ENCODE measurements around the gene IER3.
A peak's percentile ranks its signal among the peaks of the same experiment; 100 is the strongest.
"Not testable (repeated sequence)": the region's sequence is repeated elsewhere in the genome, so short reads cannot be mapped to it uniquely, and the experiment has no call there.

The IER3 gene

DNA sequence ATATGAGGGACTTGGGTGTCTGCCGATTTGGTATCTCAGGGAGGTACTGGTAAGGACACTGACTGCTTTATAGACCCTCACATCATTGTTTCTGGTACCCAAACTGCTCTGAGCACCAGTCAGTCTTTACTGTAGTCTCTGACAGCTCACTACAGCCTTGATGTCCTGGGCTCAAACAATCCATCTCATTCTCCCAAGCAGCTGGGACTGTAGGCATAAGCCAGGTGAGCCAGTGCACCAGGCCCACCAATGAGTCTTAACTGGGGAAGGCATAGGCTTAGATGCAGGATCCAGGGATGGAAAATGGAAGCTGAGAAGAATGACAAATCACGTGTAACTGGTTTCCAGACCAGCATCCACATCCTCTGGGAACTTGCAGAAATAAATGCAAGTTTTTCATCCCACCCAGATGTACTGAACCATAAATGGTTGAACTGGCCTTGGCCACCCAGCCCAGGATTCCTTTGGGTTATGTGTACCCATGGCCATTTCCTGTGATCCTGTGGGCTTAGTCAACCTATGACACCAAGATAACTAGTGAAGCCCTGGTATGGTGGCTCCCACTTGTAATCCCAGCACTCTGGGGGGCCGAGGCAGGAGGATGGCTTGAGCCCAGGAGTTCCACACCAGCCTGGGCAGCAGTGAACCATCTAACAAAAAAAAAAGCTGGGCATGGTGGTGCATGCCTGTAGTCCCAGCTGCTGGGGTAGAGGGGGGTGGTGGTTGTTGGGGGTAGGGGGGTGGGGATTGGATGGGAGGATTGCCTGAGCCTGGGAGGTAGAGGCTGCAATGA lies 18.4 kb downstream of the IER3 start:
- DNase-seq (ENCODE audit: extremely low read depth in 1 of 2, low read depth in 1 of 2), result no peak

DNA sequence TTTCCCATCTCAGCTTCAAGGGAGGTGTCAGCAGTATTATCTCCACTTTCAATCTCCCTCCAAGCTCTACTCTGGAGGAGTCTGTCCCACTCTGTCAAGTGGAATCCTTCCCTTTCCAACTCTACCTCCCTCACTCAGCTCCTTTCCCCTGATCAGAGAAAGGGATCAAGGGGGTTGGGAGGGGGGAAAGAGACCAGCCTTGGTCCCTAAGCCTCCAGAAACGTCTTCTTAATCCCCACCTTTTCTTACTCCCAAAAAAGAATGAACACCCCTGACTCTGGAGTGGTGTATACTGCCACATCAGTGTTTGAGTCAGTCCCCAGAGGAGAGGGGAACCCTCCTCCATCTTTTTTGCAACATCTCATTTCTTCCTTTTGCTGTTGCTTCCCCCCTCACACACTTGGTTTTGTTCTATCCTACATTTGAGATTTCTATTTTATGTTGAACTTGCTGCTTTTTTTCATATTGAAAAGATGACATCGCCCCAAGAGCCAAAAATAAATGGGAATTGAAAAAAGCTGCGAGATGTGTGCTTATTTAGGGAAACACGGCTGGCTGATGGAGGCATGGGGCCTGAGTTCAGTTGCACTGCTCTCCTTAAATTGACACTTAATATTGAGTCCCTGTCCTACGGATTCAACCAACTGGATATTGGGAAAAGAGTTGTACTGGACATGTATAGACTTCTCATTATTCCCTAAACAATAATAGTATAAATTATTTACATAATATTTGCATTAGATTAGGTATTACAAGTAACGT lies 19.3 kb downstream of the IER3 start:
- no peak for DNase-seq (ENCODE audit: extremely low read depth in 1 of 2, low read depth in 1 of 2)

DNA sequence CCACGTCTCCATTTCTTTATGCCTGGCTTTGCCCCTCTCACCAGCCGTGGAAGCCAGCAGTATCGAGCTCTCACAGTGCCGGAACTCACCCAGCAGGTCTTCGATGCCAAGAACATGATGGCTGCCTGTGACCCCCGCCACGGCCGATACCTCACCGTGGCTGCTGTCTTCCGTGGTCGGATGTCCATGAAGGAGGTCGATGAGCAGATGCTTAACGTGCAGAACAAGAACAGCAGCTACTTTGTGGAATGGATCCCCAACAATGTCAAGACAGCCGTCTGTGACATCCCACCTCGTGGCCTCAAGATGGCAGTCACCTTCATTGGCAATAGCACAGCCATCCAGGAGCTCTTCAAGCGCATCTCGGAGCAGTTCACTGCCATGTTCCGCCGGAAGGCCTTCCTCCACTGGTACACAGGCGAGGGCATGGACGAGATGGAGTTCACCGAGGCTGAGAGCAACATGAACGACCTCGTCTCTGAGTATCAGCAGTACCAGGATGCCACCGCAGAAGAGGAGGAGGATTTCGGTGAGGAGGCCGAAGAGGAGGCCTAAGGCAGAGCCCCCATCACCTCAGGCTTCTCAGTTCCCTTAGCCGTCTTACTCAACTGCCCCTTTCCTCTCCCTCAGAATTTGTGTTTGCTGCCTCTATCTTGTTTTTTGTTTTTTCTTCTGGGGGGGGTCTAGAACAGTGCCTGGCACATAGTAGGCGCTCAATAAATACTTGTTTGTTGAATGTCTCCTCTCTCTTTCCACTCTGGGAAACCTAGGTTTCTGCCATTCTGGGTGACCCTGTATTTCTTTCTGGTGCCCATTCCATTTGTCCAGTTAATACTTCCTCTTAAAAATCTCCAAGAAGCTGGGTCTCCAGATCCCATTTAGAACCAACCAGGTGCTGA lies 20.3 kb downstream of the IER3 start:
- DNase-seq (ENCODE audit: extremely low read depth in 1 of 2, low read depth in 1 of 2), result not testable (repeated sequence)

DNA sequence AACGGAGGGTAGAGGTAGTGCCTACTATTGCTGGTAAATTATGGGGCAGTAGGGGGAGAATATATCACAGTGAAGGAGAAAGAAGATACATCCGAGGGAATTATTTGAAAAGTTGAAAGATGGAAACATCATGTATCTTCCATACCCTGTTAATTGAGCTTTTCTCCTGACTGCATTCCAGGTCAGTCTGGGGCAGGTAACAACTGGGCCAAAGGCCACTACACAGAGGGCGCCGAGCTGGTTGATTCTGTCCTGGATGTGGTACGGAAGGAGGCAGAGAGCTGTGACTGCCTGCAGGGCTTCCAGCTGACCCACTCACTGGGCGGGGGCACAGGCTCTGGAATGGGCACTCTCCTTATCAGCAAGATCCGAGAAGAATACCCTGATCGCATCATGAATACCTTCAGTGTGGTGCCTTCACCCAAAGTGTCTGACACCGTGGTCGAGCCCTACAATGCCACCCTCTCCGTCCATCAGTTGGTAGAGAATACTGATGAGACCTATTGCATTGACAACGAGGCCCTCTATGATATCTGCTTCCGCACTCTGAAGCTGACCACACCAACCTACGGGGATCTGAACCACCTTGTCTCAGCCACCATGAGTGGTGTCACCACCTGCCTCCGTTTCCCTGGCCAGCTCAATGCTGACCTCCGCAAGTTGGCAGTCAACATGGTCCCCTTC lies 21.0 kb downstream of the IER3 start:
- DNase-seq (ENCODE audit: extremely low read depth in 1 of 2, low read depth in 1 of 2), result not testable (repeated sequence)

DNA sequence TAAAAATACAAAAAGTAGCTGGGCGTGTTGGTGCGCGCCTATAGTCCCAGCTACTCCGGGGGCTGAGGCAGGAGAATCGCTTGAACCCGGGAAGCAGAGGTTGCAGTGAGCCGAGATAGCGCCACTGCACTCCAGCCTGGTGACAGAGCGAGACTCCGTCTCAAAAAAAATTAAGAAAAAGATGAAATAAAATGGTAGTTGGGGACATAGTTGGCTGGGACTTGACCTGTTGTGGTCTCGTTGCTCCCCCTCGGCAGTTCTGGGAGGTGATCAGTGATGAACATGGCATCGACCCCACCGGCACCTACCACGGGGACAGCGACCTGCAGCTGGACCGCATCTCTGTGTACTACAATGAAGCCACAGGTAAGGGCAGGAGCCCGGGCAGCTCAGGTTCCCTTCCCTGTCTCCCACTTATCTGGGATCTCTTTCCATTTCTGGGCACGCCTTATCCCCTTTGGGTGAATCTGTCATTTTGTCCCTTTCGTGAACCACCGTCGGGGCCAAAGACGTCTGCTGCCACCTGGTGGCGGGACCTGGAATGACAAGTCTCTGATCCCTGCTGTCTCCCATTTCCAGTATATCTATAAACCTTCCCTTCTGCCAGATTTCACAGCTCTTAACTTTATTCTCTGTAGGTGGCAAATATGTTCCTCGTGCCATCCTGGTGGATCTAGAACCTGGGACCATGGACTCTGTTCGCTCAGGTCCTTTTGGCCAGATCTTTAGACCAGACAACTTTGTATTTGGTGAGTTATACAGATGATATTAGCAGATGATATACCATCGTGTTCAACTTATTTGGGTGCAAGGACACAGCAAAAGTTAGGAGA lies 21.9 kb downstream of the IER3 start:
- peak; percentile 65 to 76 for DNase-seq (ENCODE audit: extremely low read depth in 1 of 2, low read depth in 1 of 2)

DNA sequence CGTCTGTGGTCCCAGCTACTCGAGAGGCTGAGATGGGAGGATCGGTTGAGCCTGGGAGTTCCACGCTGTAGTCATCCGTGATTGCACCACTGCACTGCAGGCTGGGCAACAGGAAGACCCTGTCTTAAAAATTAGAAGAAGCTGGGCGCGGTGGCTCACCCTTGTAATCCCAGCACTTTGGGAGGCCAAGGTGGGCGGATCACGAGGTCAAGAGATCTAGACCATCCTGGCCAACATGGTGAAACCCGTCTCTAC lies 22.4 kb downstream of the IER3 start:
- not testable (repeated sequence) for DNase-seq (ENCODE audit: extremely low read depth in 1 of 2, low read depth in 1 of 2)

DNA sequence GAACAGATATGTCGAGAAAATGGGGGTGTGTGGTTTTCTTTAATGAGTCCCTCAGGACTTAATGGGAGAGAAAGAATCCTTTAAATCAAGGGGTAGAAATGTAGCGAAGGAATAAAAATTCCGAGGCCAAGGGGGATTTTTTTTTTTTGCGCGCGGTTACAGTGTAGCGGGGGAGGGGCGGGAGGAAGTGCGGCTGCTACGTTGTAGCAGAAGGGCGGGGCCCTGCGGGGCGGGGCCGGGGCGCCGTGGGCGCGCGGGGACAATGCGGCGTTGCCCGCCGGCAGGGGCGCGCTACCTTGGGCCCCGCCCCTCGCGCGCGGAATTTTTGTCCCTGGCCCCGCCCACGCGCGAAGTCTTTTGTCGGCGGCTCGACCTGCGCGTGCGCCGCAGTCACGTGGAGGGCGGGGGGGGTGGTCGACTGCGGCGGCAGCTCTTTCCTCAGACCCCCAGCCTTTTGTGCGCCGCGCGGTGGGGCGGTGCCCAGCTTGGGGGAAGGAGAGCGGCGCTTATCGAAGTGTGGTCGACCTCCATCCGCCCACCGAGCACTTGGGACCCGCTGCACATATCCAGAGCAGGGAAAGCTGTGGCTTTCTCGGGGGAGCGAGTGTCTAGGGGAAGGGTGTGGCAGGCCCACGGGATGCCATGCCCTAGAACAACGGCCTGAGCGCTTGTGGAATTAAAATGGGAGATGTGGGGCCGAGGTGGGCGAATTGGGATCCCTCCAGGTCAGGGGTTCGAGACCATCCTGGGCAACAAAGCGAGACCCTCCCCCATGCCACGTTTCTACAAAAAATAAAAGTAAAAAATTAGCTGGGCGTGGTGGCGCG lies 22.9 kb downstream of the IER3 start:
- DNase-seq (ENCODE audit: extremely low read depth in 1 of 2, low read depth in 1 of 2), result peak; percentile 87 to 97

DNA sequence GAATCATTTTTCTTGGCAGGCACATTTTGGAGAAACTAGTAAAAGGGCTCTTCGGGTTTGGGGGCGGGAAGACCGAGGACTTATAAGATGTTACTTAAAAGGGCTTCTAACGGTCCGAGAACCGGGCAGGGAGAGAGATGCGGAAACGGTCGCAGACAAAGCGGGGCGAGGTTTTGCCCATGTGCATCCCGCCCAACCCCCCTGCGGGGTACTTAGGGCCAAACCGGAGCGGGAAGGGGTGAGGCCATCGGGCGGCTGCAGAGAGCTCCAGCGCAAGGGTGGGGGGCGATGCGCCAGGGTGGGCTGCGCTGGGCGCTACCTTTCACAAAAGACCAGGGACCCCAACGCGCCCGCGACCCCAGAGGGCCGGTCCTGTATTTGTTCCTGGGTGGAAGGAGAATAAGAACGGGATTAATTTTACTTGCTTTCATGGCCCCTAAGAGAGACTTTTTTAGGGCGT lies 23.6 kb downstream of the IER3 start:
- DNase-seq (ENCODE audit: extremely low read depth in 1 of 2, low read depth in 1 of 2), result no peak

DNA sequence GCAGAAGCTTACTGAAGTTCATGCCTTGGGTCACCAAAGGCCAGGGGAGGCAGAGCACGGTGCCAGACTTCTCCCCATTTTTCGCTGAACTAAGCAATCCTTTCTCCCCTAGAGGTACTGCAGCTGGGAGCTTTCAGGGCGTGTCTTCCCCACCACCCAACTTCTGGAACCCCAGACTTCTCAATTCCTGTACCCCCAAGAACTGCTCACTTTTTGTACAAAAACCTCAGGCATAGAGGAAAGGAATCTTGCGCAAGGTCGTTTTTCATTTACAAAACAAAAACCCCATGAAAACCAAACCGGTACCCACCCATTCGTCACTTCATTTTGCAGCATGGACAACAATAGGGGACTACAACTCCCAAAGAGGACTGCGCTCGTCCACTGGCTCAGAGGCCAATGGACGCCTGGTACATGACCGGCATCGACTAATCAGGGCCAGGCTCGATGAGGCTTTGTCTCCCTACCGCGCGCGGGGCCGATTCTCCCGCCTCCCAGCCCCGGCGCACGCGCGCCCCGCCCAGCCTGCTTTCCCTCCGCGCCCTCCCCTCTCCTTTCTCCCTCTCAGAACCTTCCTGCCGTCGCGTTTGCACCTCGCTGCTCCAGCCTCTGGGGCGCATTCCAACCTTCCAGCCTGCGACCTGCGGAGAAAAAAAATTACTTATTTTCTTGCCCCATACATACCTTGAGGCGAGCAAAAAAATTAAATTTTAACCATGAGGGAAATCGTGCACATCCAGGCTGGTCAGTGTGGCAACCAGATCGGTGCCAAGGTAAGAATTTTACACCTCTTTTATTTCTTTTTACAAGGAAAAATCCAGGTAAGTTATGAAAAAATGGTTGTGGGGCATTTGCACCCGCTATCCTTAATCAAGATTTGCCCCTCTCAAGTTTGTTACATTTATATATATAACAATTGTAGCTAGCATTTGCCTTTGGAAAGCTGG lies 24.3 kb downstream of the IER3 start, which contains the start of gene TUBB:
TSS of gene TUBB (plus strand) at position 562 of the 947 bp plus-strand sequence. CDS start at position 717, 155 bp downstream.
- peak; percentile 84 to 92 for DNase-seq (ENCODE audit: extremely low read depth in 1 of 2, low read depth in 1 of 2)

DNA sequence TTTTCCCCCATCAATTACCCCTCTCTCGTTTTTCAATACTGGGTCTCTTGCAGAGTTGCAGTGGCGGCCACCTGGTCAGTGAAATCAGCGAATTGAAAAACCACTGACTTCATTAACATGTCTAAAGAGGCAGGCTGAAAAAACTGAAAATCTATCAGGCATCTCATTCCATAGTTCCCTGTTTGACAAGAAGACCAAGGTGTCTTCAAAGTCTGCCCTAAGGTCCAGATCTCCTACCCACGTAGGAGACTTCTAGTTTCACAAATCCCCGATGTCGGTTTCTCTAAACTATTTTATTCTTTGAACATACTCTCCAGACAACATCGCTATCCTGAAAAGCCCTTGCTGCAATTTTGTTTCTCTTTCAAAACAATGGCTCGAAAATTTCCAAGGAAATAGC lies 25.0 kb downstream of the IER3 start:
- no peak for DNase-seq (ENCODE audit: extremely low read depth in 1 of 2, low read depth in 1 of 2)

DNA sequence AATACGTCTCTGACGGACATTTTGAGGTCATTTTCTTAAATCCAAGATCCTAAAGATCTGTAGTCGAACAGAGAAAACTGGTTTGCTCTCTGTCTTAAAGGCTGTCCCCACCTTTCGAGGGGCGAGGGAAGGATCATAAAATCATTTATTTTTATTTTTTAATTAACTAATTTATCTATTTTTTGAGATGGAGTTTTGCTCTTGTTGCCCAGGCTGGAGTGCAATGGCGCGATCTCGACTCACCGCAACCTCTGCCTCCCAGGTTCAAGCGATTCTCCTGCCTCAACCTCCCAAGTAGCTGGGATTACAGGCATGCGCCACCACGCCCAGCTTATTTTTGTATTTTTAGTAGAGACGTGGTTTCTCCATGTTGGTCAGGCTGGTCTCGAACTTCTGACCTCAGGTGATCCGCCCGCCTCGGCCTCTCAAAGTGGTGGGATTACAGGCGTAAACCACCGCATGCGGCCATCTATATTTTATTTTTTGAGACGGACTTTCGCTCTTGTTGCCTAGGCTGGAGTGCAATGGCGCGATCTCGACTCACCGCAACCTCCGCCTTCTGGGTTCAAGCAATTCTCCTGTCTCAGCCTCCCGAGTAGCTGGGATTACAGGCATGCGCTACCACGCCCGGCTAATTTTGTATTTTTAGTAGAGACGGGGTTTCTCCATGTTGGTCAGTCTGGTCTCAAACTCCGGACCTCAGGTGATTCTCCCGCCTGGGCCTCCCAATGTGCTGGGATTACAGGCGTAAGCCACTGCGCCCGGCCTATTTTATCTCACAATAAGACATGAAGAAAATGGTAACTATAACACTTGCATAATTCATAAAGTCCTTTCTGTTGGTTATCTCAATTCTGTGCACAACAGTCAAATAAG lies 26.3 kb downstream of the IER3 start:
- not testable (repeated sequence) for DNase-seq (ENCODE audit: extremely low read depth in 1 of 2, low read depth in 1 of 2)

DNA sequence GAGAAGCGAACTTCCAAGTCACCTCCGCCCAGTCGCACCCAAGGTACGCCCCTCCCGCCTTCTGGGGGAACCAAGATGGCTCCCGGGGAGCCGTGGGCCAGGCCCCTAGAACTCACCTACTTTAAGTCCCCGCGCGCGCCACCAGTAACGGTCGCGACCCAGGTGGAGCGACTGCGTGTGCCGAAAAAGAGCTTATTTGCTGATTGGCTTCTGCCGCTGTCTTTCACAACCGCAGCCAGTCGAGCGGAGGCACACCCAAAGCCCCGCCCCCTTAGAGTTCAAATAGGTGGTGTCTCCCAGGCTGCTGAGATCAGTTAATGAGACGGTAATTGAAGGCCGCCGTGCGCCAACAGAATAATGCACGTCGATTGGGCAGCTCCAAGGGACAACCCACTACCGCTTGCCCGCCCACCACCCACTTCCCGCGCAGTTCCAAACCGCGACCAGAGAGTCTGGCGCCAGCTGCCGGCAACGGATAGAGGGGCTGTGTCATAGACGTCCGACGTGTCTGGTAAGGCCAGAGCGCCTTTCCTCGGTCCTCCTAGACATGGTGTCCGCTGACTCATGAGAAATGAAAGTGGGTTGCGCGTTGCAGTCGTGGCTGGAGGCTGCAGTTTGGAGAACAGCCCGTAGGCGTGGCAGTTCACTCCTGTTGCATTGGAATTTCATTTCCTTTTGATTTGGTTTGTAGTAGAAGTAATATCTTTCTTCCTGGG lies 27.1 kb downstream of the IER3 start, which contains the start of gene MDC1:
TSS of gene MDC1 (minus strand) at position 153 of the 716 bp plus-strand sequence. CDS start 2,106 bp downstream, outside the sequence.
- peak; percentile 95 to 98 for DNase-seq (ENCODE audit: extremely low read depth in 1 of 2, low read depth in 1 of 2)

DNA sequence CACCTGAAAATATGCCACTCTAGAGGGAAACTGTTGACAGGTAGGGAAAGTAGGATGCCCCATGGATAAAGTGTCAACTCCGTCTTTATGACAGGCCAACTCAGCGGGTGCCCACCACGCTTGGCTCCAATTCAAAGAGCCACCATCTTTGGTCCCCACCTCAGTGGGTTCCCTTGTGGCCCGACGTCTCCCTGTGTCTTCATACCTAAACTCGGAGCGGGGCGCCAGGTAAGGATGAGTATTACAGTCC lies 27.5 kb downstream of the IER3 start:
- no peak for DNase-seq (ENCODE audit: extremely low read depth in 1 of 2, low read depth in 1 of 2)

DNA sequence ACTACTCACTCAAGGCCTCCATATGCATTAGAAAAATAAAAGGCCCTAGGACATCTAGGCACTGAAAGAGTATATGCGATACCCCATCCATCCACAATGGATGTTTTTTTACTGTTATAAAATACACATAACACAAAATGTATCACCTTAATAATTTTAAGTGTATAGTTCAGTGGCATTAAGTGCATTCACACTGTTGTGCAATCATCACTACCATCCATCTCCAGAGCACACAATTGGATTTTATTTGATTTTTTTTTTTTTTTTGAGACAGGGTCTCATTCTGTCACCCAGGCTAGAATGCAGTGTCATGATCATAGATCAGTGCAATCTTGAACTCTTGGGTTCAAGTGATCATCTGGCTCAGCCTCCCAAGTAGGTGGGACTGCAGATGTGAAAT lies 30.1 kb downstream of the IER3 start:
- DNase-seq (ENCODE audit: extremely low read depth in 1 of 2, low read depth in 1 of 2), result no peak

DNA sequence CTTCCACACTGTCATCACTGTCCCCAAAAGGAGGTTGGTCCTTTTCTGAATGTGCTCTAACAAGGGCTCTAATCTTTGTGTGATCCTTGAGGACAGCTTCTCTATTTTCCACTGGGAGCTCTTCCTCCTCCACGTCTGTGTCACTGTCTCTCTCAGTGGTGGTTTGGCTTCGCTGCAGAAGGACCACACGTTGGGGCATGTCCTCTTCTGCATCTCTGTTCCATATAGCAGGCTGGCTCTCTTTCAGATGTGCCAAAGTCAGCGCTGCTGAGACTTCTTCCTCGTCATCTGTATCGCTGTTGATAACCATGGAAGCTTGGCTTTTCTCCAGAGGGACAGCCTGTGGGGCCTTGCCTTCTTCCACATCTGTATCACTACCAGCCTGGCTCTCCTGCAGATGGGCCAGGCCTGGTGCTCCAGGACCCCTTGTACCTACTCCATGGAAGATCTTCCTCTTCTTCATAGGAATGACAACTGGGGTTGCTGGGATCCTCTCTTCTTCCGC lies 31.9 kb downstream of the IER3 start:
- DNase-seq (ENCODE audit: extremely low read depth in 1 of 2, low read depth in 1 of 2), result no peak

DNA sequence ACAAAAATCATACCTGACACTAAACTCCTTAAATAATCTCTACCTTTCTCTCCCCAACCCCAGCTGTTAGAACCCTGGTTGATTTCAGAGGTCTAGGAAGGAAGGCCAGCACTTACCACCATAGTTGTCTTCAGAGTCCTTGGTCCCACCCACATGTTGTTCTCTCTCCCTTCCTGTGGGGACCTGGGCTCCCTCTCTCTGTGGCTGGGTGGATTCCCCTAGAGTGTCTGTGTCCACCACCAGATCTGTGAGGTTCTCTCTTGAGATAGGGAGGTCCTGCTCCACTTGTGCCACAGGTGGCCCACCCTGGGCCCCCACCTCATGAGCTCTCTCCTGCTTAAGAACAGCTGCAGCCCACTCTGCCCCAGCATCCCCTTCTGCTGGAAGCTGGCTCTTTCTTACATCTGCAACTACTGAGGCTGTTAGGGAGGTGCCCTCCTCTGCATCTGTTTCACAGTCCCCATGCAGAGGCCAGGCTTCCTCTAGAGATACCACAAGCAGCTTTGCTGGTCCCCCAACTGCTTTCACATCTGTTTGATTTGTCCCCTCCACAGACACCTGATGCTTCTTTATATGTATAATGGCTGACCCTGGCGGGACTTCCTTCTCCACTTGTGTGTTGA lies 32.5 kb downstream of the IER3 start:
- DNase-seq (ENCODE audit: extremely low read depth in 1 of 2, low read depth in 1 of 2), result no peak
